Vagina (tissue), 2 donors: ENCODE data around the gene SLC6A7. TPM values are rescaled to one million over a fixed set of nuclear protein-coding genes. Genes with fewer than 3 reads are reported as not detected.

ENCODE experiments used
- DNase-seq, 2 donors: peaks; one replicate each; pipeline ENCODE4 v3.0.0-alpha.2; 2017; ENCODE audit errors: extremely low spot score in 2 of 2
- H3K27ac ChIP-seq: fragments of 200-600 bp; sonication (generic); one replicate; pipeline ENCODE4 v1.5.1; 2019
- H3K27me3 ChIP-seq: fragments of 200-600 bp; sonication (generic); one replicate; pipeline ENCODE4 v1.5.1; 2019
- H3K36me3 ChIP-seq, 2 donors: fragments of 200-600 bp; sonication (generic); one replicate each; pipeline ENCODE4 v1.5.1; 2017 to 2019
- H3K4me1 ChIP-seq: fragments of 200-600 bp; sonication (generic); one replicate; pipeline ENCODE4 v1.5.1; 2019
- H3K4me3 ChIP-seq, 2 donors: fragments of 200-600 bp; sonication (generic); 1 replicate in 1 of 2; 2 replicates in 1 of 2; pipeline ENCODE4 v1.5.1; 2016 to 2019
- H3K9me3 ChIP-seq: fragments of 200-600 bp; sonication (generic); one replicate; pipeline ENCODE4 v1.5.1; 2019
- CTCF ChIP-seq, 3 experiments: fragments of 450-650 bp in 2 of 3; fragments of 200-600 bp in 1 of 3; sonication (generic) in 1 of 3; IDR thresholded peaks; one replicate each; pipeline ENCODE4 v1.5.1; 2017 to 2019; ENCODE audit warnings: antibody characterized with exemption in 3 of 3, mild to moderate bottlenecking in 2 of 3, moderate library complexity in 2 of 3
- POLR2A ChIP-seq, 2 donors: fragments of 450-650 bp; IDR thresholded peaks; one replicate each; pipeline ENCODE4 v1.6.1; 2017; ENCODE audit warnings: antibody characterized with exemption in 2 of 2, mild to moderate bottlenecking in 2 of 2, moderate library complexity in 2 of 2
- POLR2AphosphoS5 ChIP-seq, 2 donors: sonication (generic); formaldehyde crosslinking; IDR thresholded peaks; one replicate each; pipeline ENCODE4 v1.9.0; 2017; ENCODE audit warnings: antibody characterized with exemption in 2 of 2, mild to moderate bottlenecking in 2 of 2, low read depth in 1 of 2; ENCODE audit not compliant: insufficient read depth in 1 of 2
- intact Hi-C: fragments of 100-400 bp; cut with DNase I; formaldehyde crosslinking; loops from one replicate; pipeline ENCODE4 v1.15.1; 2023
- total RNA-seq: library from RNA; depleted of rRNA; stranded (reverse); fragments of >200 nt; gene quantifications from one replicate; pipeline ENCODE4 v1.2.3, GENCODE V29; 2016

The SLC6A7 gene
- total RNA-seq, 1 donor from 2014 or later, result 0.25 TPM

- Histone ChIP-seq H3K4me3 (no peak overlapping the region), H3K27me3 (no peaks in the 10 kb centered on the region), H3K36me3 (no peaks in the 10 kb centered on the region), H3K9me3 (no peaks in the 10 kb centered on the region), H3K27ac (no peak overlapping the region), H3K4me1 (no peaks in the 10 kb centered on the region)
- DNase-seq, result no peak
- intact Hi-C loops, result no loop called here
- TF ChIP-seq CTCF (IDR thresholded peaks at IDR 0.05), result no peak
- TF ChIP-seq POLR2A (IDR thresholded peaks at IDR 0.05), result no peak
- TF ChIP-seq POLR2AphosphoS5 (IDR thresholded peaks at IDR 0.05; ENCODE audit: insufficient read depth in 1 of 2, low read depth in 1 of 2), result no peak
These were observed 12.6 kb downstream of the SLC6A7 start for GRCh38 chr5:150202501-150202900.

GRCh38 chr5:150203832-150204589 lies 14.1 kb downstream of the SLC6A7 start:
- DNase-seq, result no peak
- no peaks in the 10 kb centered on the region for H3K27me3 ChIP-seq
- H3K4me3 ChIP-seq, result no peak overlapping the region
- H3K4me1 ChIP-seq, result peaks cover 6% of the 10 kb centered on the region
- H3K36me3 ChIP-seq, result no peaks in the 10 kb centered on the region
- intact Hi-C loops, result no loop called here
- no peak overlapping the region for H3K27ac ChIP-seq
- TF ChIP-seq POLR2AphosphoS5 (IDR thresholded peaks at IDR 0.05; ENCODE audit: insufficient read depth in 1 of 2, low read depth in 1 of 2) (no peak), POLR2A (IDR thresholded peaks at IDR 0.05) (no peak)
- no peaks in the 10 kb centered on the region for H3K9me3 ChIP-seq

GRCh38 chr5:150204590-150204960 lies 14.7 kb downstream of the SLC6A7 start:
- Histone ChIP-seq H3K4me1 (peaks cover 11% of the 10 kb centered on the region), H3K4me3 (no peak overlapping the region), H3K27ac (no peak overlapping the region), H3K36me3 (no peaks in the 10 kb centered on the region), H3K9me3 (no peaks in the 10 kb centered on the region), H3K27me3 (no peaks in the 10 kb centered on the region)
- no peak for DNase-seq
- TF ChIP-seq POLR2A (IDR thresholded peaks at IDR 0.05), result no peak
- TF ChIP-seq POLR2AphosphoS5 (IDR thresholded peaks at IDR 0.05; ENCODE audit: insufficient read depth in 1 of 2, low read depth in 1 of 2), result no peak
- TF ChIP-seq CTCF (IDR thresholded peaks at IDR 0.05), result no peak
- intact Hi-C loops, result no loop called here

- peaks cover 11% of the 10 kb centered on the region for H3K4me1 ChIP-seq
- no peak overlapping the region for H3K27ac ChIP-seq
- intact Hi-C loops, result no loop called here
- TF ChIP-seq POLR2AphosphoS5 (IDR thresholded peaks at IDR 0.05; ENCODE audit: insufficient read depth in 1 of 2, low read depth in 1 of 2) (no peak), CTCF (IDR thresholded peaks at IDR 0.05) (no peak), POLR2A (IDR thresholded peaks at IDR 0.05) (no peak)
- no peaks in the 10 kb centered on the region for H3K9me3 ChIP-seq
- no peak overlapping the region for H3K4me3 ChIP-seq
- H3K36me3 ChIP-seq, result no peaks in the 10 kb centered on the region
- no peaks in the 10 kb centered on the region for H3K27me3 ChIP-seq
- no peak for DNase-seq
These were observed 16.4 kb downstream of the SLC6A7 start for GRCh38 chr5:150206098-150206778.

- H3K36me3 ChIP-seq, result no peaks in the 10 kb centered on the region
- H3K27me3 ChIP-seq, result no peaks in the 10 kb centered on the region
- H3K27ac ChIP-seq, result no peak overlapping the region
- no peak for TF ChIP-seq CTCF (IDR thresholded peaks at IDR 0.05)
- no peak for TF ChIP-seq POLR2A (IDR thresholded peaks at IDR 0.05)
- TF ChIP-seq POLR2AphosphoS5 (IDR thresholded peaks at IDR 0.05; ENCODE audit: insufficient read depth in 1 of 2, low read depth in 1 of 2), result no peak
- DNase-seq, result no peak
- H3K9me3 ChIP-seq, result no peaks in the 10 kb centered on the region
- no peak overlapping the region for H3K4me3 ChIP-seq
- peaks cover 11% of the 10 kb centered on the region for H3K4me1 ChIP-seq
- intact Hi-C loops, result no loop called here
These were observed 16.9 kb downstream of the SLC6A7 start for GRCh38 chr5:150206779-150207115.
